ENCODE measurements around the gene FTHL17.

Gene FTHL17

DNA sequence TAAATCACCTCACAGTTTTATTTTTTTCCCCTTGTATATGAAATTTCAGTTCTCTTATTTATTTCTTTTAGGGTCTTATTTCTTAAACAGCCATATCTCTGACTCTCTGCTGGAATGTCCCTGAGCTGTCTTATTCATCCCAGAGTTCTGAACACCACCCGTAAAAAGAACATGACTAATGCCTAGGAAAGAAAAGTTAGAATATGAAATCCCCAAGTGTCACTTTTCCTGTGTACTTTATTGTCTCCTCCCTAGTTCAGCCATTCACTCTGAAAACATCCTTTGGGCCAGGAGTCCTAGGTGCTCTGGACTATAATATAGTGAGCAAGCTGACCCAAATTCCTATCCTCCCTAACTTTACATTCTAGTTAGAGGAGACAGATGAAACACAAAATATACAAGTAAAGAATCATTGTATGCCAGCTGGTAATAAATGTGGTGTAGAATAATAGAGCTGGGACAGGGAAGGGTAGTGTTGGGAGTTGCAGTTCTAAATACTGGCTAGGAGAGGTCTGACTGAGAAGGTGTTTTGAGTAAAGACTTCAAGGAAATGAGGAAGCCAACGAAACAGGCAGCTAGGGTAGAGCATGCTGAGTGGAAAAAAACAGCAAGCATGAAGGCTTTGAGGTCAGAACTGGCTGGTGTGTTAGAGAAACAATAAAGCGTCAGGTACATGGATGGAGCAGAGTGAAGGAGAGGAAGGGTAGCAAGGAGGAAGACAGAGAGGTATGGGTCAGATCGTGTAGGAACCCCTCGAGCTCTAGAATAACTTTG is 40.6 kb upstream of the FTHL17 start:
- ATAC-seq (ENCODE audit: insufficient read depth, low read depth) (no peak), DNase-seq (no peak)
- no peak overlapping the region for H3K27ac ChIP-seq (ENCODE audit: low read length)
- H3K4me1 ChIP-seq (ENCODE audit: insufficient read depth, low read length): no peaks in the 10 kb centered on the region
- no peaks in the 10 kb centered on the region for H3K79me2 ChIP-seq (ENCODE audit: insufficient read depth, low read length)
- no peaks in the 10 kb centered on the region for H3K36me3 ChIP-seq (ENCODE audit: insufficient read depth, low read length)
- TF ChIP-seq EZH2 (IDR thresholded peaks at IDR 0.05; ENCODE audit: borderline replicate concordance, low read depth, low read length, severe bottlenecking): no peak
- TF ChIP-seq, protein P1, sequence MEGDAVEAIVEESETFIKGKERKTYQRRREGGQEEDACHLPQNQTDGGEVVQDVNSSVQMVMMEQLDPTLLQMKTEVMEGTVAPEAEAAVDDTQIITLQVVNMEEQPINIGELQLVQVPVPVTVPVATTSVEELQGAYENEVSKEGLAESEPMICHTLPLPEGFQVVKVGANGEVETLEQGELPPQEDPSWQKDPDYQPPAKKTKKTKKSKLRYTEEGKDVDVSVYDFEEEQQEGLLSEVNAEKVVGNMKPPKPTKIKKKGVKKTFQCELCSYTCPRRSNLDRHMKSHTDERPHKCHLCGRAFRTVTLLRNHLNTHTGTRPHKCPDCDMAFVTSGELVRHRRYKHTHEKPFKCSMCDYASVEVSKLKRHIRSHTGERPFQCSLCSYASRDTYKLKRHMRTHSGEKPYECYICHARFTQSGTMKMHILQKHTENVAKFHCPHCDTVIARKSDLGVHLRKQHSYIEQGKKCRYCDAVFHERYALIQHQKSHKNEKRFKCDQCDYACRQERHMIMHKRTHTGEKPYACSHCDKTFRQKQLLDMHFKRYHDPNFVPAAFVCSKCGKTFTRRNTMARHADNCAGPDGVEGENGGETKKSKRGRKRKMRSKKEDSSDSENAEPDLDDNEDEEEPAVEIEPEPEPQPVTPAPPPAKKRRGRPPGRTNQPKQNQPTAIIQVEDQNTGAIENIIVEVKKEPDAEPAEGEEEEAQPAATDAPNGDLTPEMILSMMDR (IDR thresholded peaks at IDR 0.05; ENCODE audit: borderline replicate concordance, extremely low read depth, low read length, poor library complexity, severe bottlenecking): no peak
- H3K9ac ChIP-seq (ENCODE audit: low read depth, low read length): no peak overlapping the region
- no peak overlapping the region for H3K4me3 ChIP-seq (ENCODE audit: low read depth in 1 of 2, low read length in 2 of 2)
- H3K4me2 ChIP-seq (ENCODE audit: insufficient read depth, low read length): no peak overlapping the region
- no peaks in the 10 kb centered on the region for H4K20me1 ChIP-seq (ENCODE audit: insufficient read depth, low read length)
- H2AFZ ChIP-seq (ENCODE audit: low read depth, low read length): no peak overlapping the region
- H3K27me3 ChIP-seq (ENCODE audit: insufficient read depth, low read length, poor library complexity): no peaks in the 10 kb centered on the region
- H3K9me3 ChIP-seq (ENCODE audit: insufficient read depth, low read length, severe bottlenecking): no peaks in the 10 kb centered on the region

DNA sequence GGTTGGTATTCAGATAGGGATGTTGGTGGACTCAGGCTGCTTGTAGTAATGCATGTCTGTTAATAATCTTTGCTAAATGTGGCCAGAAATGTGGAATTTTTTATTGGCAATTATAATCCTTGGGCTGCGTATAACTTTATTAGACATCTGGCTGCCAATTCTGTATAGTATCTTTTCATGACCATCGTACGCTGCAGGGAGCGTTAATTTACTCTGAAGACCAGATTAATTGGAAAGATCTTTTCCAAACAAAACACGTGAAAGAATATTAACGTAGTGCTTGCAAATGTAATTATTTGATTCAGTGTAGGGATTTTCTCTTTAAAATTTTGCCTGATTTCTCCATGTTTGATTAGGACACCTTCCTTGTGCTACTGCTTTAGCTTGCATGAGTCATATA is 38.8 kb upstream of the FTHL17 start:
- H3K9ac ChIP-seq (ENCODE audit: low read depth, low read length): no peak overlapping the region
- TF ChIP-seq EZH2 (IDR thresholded peaks at IDR 0.05; ENCODE audit: borderline replicate concordance, low read depth, low read length, severe bottlenecking): no peak
- TF ChIP-seq, protein P1 (IDR thresholded peaks at IDR 0.05; ENCODE audit: borderline replicate concordance, extremely low read depth, low read length, poor library complexity, severe bottlenecking): no peak

DNA sequence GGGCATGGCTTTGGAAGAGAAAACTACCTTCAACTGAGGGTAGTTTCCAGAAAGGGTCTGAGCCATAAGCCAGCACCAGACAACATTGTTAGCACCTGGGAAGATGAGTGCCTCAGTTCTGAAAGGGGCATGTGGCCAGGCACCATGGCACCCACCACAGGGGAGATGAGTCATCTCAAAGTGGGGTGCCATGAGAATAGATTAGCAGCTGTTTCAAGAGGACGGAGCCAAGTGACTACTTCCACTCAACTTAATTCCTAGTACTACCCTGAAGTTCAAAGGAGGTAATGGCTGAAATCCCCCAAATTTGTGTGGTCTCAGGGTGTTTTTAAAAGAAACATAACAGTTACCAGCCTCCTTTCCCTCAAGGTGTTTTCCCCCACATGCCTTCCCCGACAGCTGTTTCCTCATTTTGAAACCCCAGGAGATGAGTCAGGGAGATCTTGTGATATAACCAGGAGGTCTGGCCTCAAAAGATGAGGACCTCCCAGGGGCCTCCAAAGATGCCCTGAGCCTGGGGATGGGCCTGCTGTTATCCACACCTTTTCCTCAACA is 27.8 kb upstream of the FTHL17 start:
- Histone ChIP-seq H3K9ac (ENCODE audit: low read depth, low read length) (no peak overlapping the region), H3K9me3 (ENCODE audit: insufficient read depth, low read length, severe bottlenecking) (no peaks in the 10 kb centered on the region), H2AFZ (ENCODE audit: low read depth, low read length) (no peak overlapping the region), H3K27ac (ENCODE audit: low read length) (no peak overlapping the region), H3K4me2 (ENCODE audit: insufficient read depth, low read length) (no peak overlapping the region), H3K36me3 (ENCODE audit: insufficient read depth, low read length) (no peaks in the 10 kb centered on the region), H3K4me3 (ENCODE audit: low read depth in 1 of 2, low read length in 2 of 2) (no peak overlapping the region), H4K20me1 (ENCODE audit: insufficient read depth, low read length) (no peaks in the 10 kb centered on the region), H3K4me1 (ENCODE audit: insufficient read depth, low read length) (no peaks in the 10 kb centered on the region), H3K79me2 (ENCODE audit: insufficient read depth, low read length) (no peaks in the 10 kb centered on the region), H3K27me3 (ENCODE audit: insufficient read depth, low read length, poor library complexity) (no peaks in the 10 kb centered on the region)
- TF ChIP-seq, protein P1 (IDR thresholded peaks at IDR 0.05; ENCODE audit: borderline replicate concordance, extremely low read depth, low read length, poor library complexity, severe bottlenecking): no peak
- no peak for TF ChIP-seq EZH2 (IDR thresholded peaks at IDR 0.05; ENCODE audit: borderline replicate concordance, low read depth, low read length, severe bottlenecking)
- ATAC-seq (ENCODE audit: insufficient read depth, low read depth): no peak
- DNase-seq: no peak

More for the DNA sequence above, 38.8 kb upstream of the FTHL17 start:
- no peaks in the 10 kb centered on the region for H3K36me3 ChIP-seq (ENCODE audit: insufficient read depth, low read length)
- H3K79me2 ChIP-seq (ENCODE audit: insufficient read depth, low read length): no peaks in the 10 kb centered on the region
- DNase-seq (no peak), ATAC-seq (ENCODE audit: insufficient read depth, low read depth) (no peak)
- H3K27ac ChIP-seq (ENCODE audit: low read length): no peak overlapping the region
- H4K20me1 ChIP-seq (ENCODE audit: insufficient read depth, low read length): no peaks in the 10 kb centered on the region
- H3K27me3 ChIP-seq (ENCODE audit: insufficient read depth, low read length, poor library complexity): no peaks in the 10 kb centered on the region
- H2AFZ ChIP-seq (ENCODE audit: low read depth, low read length): no peak overlapping the region
- no peak overlapping the region for H3K4me2 ChIP-seq (ENCODE audit: insufficient read depth, low read length)
- no peaks in the 10 kb centered on the region for H3K4me1 ChIP-seq (ENCODE audit: insufficient read depth, low read length)
- no peak overlapping the region for H3K4me3 ChIP-seq (ENCODE audit: low read depth in 1 of 2, low read length in 2 of 2)
- H3K9me3 ChIP-seq (ENCODE audit: insufficient read depth, low read length, severe bottlenecking): no peaks in the 10 kb centered on the region

Measured in DND-41 (cell line).